GM12878 (cell line): ENCODE results near the gene AP3B1. TPM values are rescaled to one million over a fixed set of nuclear protein-coding genes. Genes with fewer than 3 reads are reported as not detected.

Experiments used
- ATAC-seq: fragments of 200-7000 bp; cut with Tn5 transposase; 3 replicates; pipeline ENCODE4 v1.9.1; 2020; ENCODE audit warnings: mild to moderate bottlenecking, moderate library complexity
- BruUV-seq: library from RNA; stranded (reverse); fragments of 400-500 nt; replicated peaks from 2 replicates; lab custom pipeline; 2021; lab: Mats Ljungman, UMichigan
- CTCF ChIA-PET: fragments of 300-600 bp; sonication (Branson Sonifier 250); formaldehyde crosslinking; extraction: SDS; loops from one replicate; lab custom pipeline; 2021; ENCODE audit warnings: inconsistent platforms; lab: Yijun Ruan, JAX
- POLR2A ChIA-PET: fragments of 350-600 bp; formaldehyde crosslinking; extraction: SDS; loops from one replicate; lab custom pipeline; 2021; ENCODE audit warnings: inconsistent platforms; lab: Charles Lee
- RAD21 ChIA-PET: fragments of 300-600 bp; sonication (Branson Sonifier 250); formaldehyde crosslinking; loops from one replicate; lab custom pipeline; 2023; ENCODE audit warnings: antibody characterized with exemption; ENCODE audit not compliant: unreplicated experiment; lab: Charles Lee
- SMC1A ChIA-PET: fragments of 300-600 bp; sonication (Branson Sonifier 250); formaldehyde crosslinking; loops from one replicate; lab custom pipeline; 2023; ENCODE audit not compliant: unreplicated experiment, uncharacterized antibody; lab: Charles Lee
- DNase-seq: peaks from one replicate; pipeline ENCODE4 v3.0.0-alpha.2; 2011; ENCODE audit warnings: low read depth, low spot score
- FAIRE-seq: peaks from 3 replicates; lab custom pipeline; 2011; peaks lifted over from hg19 to GRCh38; lab: Jason Lieb, UNC
- H2AFZ ChIP-seq: 2 replicates; pipeline ENCODE4 v1.6.0; 2011; ENCODE audit warnings: low read depth, low read length, control low read depth; ENCODE audit not compliant: control insufficient read depth
- H3K27ac ChIP-seq: 2 replicates; pipeline ENCODE4 v1.5.1; 2011; ENCODE audit warnings: control low read depth; ENCODE audit not compliant: control insufficient read depth, insufficient read depth
- H3K27me3 ChIP-seq, 2 experiments: replicated peaks in 1 of 2; 2 replicates each; pipeline versions ENCODE4 v1.6.0 to v1.6.1; 2011; ENCODE audit warnings: low read length in 1 of 2; ENCODE audit not compliant: control insufficient read depth in 2 of 2, insufficient read depth in 2 of 2
- H3K36me3 ChIP-seq, 2 experiments: 2 replicates each; pipeline ENCODE4 v1.5.1; 2011; ENCODE audit warnings: low read length in 1 of 2; ENCODE audit not compliant: control insufficient read depth in 2 of 2, insufficient read depth in 2 of 2
- H3K4me1 ChIP-seq: 2 replicates; pipeline ENCODE4 v1.6.1; 2011; ENCODE audit warnings: mild to moderate bottlenecking, low read length, moderate library complexity, mixed read lengths; ENCODE audit not compliant: control insufficient read depth, insufficient read depth
- H3K4me2 ChIP-seq: 2 replicates; pipeline ENCODE4 v1.6.0; 2011; ENCODE audit warnings: control low read depth; ENCODE audit not compliant: control insufficient read depth, insufficient read depth
- H3K4me3 ChIP-seq: fragments of 200-600 bp; sonication (generic); 2 replicates; pipeline ENCODE4 v1.5.1; 2016
- H3K79me2 ChIP-seq: 2 replicates; pipeline ENCODE4 v1.6.0; 2011; ENCODE audit warnings: low read length; ENCODE audit not compliant: control insufficient read depth, insufficient read depth
- H3K9ac ChIP-seq: 2 replicates; pipeline ENCODE4 v1.8.0; 2011; ENCODE audit warnings: low read length, control low read depth, mixed read lengths; ENCODE audit not compliant: control insufficient read depth, insufficient read depth
- H3K9me3 ChIP-seq: replicated peaks from 3 replicates; pipeline ENCODE4 v1.5.1; 2011; ENCODE audit warnings: mild to moderate bottlenecking, low read length; ENCODE audit not compliant: control insufficient read depth, insufficient read depth
- H4K20me1 ChIP-seq: 2 replicates; pipeline ENCODE4 v1.6.0; 2011; ENCODE audit not compliant: control insufficient read depth, insufficient read depth
- BACH1 ChIP-seq: fragments of 450-650 bp; IDR thresholded peaks from 2 replicates; pipeline ENCODE4 v1.6.1; 2017; ENCODE audit warnings: mild to moderate bottlenecking, borderline replicate concordance
- BCL11A ChIP-seq: IDR thresholded peaks from 2 replicates; pipeline ENCODE4 v1.6.1; 2011; ENCODE audit warnings: low read depth, low read length
- BHLHE40 ChIP-seq, 2 experiments: fragments of 450-650 bp in 1 of 2; IDR thresholded peaks; 2 replicates each; pipeline ENCODE4 v1.6.1; 2011 to 2017; ENCODE audit warnings: low read depth in 2 of 2, borderline replicate concordance in 1 of 2, improper control_type of control experiment in 1 of 2, low read length in 1 of 2, mild to moderate bottlenecking in 1 of 2
- CBX5 ChIP-seq: sonication (generic); IDR thresholded peaks from 2 replicates; pipeline ENCODE4 v1.6.1; 2016; ENCODE audit warnings: low read depth, moderate library complexity, mild to moderate bottlenecking, inconsistent platforms
- CHD2 ChIP-seq: IDR thresholded peaks from 2 replicates; pipeline ENCODE4 v1.6.1; 2011; ENCODE audit warnings: low read depth, low read length, improper control_type of control experiment, borderline replicate concordance
- HCFC1 ChIP-seq: fragments of 150-350 bp; IDR thresholded peaks from 2 replicates; pipeline ENCODE4 v1.6.1; 2014; ENCODE audit warnings: low read length
- LARP7 ChIP-seq: fragments of 450-650 bp; IDR thresholded peaks from 2 replicates; pipeline ENCODE4 v1.6.1; 2017; ENCODE audit warnings: mild to moderate bottlenecking
- MXI1 ChIP-seq: fragments of 150-350 bp; IDR thresholded peaks from 2 replicates; pipeline ENCODE4 v1.6.1; 2011; ENCODE audit warnings: low read depth, mild to moderate bottlenecking, inconsistent platforms, low read length, improper control_type of control experiment
- NBN ChIP-seq: fragments of 450-650 bp; IDR thresholded peaks from 2 replicates; pipeline ENCODE4 v1.6.1; 2016
- NFXL1 ChIP-seq: fragments of 450-650 bp; IDR thresholded peaks from 2 replicates; pipeline ENCODE4 v1.6.1; 2017; ENCODE audit warnings: antibody characterized with exemption, mild to moderate bottlenecking, borderline replicate concordance
- SIN3A ChIP-seq: IDR thresholded peaks from 2 replicates; pipeline ENCODE4 v1.6.1; 2012; ENCODE audit warnings: low read depth, low read length, improper control_type of control experiment
- SMARCA5 ChIP-seq: fragments of 450-650 bp; IDR thresholded peaks from 2 replicates; pipeline ENCODE4 v1.6.1; 2017; ENCODE audit warnings: mild to moderate bottlenecking
- ZBED1 ChIP-seq: IDR thresholded peaks from 2 replicates; pipeline ENCODE4 v1.6.1; 2016; ENCODE audit warnings: borderline replicate concordance
- ZNF384 ChIP-seq: IDR thresholded peaks from 2 replicates; pipeline ENCODE4 v1.6.1; 2012; ENCODE audit warnings: low read depth, mild to moderate bottlenecking, low read length, improper control_type of control experiment, borderline replicate concordance
- ZSCAN29 ChIP-seq: fragments of 450-650 bp; IDR thresholded peaks from 2 replicates; pipeline ENCODE4 v1.6.1; 2017; ENCODE audit warnings: mild to moderate bottlenecking, moderate library complexity
- WGBS: methylation state at CpG from one replicate; pipeline ENCODE4 v1.1.6; 2016; ENCODE audit warnings: low lambda C conversion rate; ENCODE audit not compliant: insufficient replicate concordance, insufficient coverage; ENCODE audit errors: missing lambda C conversion rate; 5-methylcytosine and 5-hydroxymethylcytosine counted together
- in situ Hi-C: fragments of 300-500 bp; cut with MboI; formaldehyde crosslinking; loops from 9 replicates; pipeline ENCODE4 v1.14.3; 2018; ENCODE audit warnings: mixed read lengths
- intact Hi-C: fragments of 100-400 bp; cut with micrococcal nuclease; formaldehyde crosslinking; loops from one replicate; pipeline ENCODE4 v1.14.2; 2022; ENCODE audit not compliant: unreplicated experiment
- polyA plus RNA-seq, 11 experiments: library from polyadenylated mRNA; depleted of rRNA in 4 of 11; unstranded in 6 of 11; stranded (reverse) in 5 of 11; fragments of >200 nt; fragmentation: Nextera tagmentation in 4 of 11; fragmentation: Illumina TruSeq in 1 of 11; extraction: Ambion mirVana in 4 of 11; extraction: Trizol in 1 of 11; gene quantifications; 1 replicate in 1 of 11; 2 replicates in 10 of 11; pipeline versions ENCODE4 v1.2.1 to v1.2.3, GENCODE V29; 2011 to 2016; ENCODE audit warnings: inconsistent platforms in 2 of 11, missing spikeins in 2 of 11, low read depth in 1 of 11
- total RNA-seq, 4 experiments: library from RNA; depleted of rRNA in 3 of 4; stranded (reverse); fragments of >200 nt in 3 of 4; fragmentation: Illumina TruSeq in 1 of 4; extraction: Trizol in 1 of 4; gene quantifications; 2 replicates each; pipeline versions ENCODE4 v1.2.1 to v1.2.3, GENCODE V29; 2013 to 2021
- TF ChIP-seq, protein P1 (sequence below): fragments of 450-650 bp; formaldehyde crosslinking; IDR thresholded peaks from 2 replicates; pipeline ENCODE4 v1.4.0; 2022; ENCODE audit warnings: mild to moderate bottlenecking, moderate library complexity
- TF ChIP-seq, protein P2 (sequence below): IDR thresholded peaks from 2 replicates; pipeline ENCODE4 v1.6.1; 2011; ENCODE audit warnings: mild to moderate bottlenecking, low read depth, low read length, moderate library complexity; ENCODE audit not compliant: insufficient replicate concordance
- TF ChIP-seq, protein P3 (sequence below): fragments of 450-650 bp; IDR thresholded peaks from 2 replicates; pipeline ENCODE4 v1.6.1; 2016; ENCODE audit warnings: mild to moderate bottlenecking, moderate library complexity, borderline replicate concordance

Gene AP3B1
- total and polyA plus RNA-seq, 10 of the 15 experiments (the other 5 are each of a cell fraction or from before 2014, with no cell fraction given) = 30.9 to 70.8 (median 46.0) TPM

DNA sequence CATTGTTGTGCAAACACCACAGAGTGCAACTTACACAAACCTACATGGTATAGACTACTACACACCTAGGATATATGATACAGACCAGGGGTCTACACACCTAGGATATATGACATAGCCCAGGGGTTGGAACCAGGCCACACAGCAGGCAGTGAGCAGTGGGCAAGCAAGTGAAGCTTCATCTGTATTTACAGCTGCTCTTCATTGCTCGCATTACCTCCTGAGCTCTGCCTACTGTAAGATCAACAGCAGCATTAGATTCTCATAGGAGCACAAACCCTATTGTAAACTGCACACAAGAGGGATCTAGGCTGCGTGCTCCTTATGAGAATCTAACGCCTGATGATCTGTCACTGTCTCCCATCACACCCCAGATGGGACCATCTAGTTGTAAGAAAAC, 56.6 kb downstream of the AP3B1 start:
- Histone ChIP-seq H3K79me2 (no peaks in the 10 kb centered on the region), H3K9ac (no peak overlapping the region), H3K4me3 (no peak overlapping the region), H3K27ac (no peak overlapping the region), H4K20me1 (no peaks in the 10 kb centered on the region), H2AFZ (no peak overlapping the region), H3K36me3 (no peaks in the 10 kb centered on the region; a peak in 2 of 4 replicates), H3K4me1 (no peaks in the 10 kb centered on the region), H3K4me2 (no peak overlapping the region), H3K27me3 (no peaks in the 10 kb centered on the region), H3K9me3 (no peaks in the 10 kb centered on the region)
- CTCF ChIA-PET = interaction anchor here (0.6 kb wide), 1 partner anchor 29 kb away, joined by 3 read pairs; no protein-coding TSS in a partner anchor
- DNase-seq = no peak
- ATAC-seq = no peak
- intact Hi-C loops = no loop called here
- SMC1A ChIA-PET = no interaction called here
- BruUV-seq = no TSS peak
- POLR2A ChIA-PET = no interaction called here
- no peak for FAIRE-seq
- in situ Hi-C loops = no loop called here
- WGBS = 81% methylated on average over 3 of the region's 3 CpGs
- RAD21 ChIA-PET = no interaction called here
- TF ChIP-seq ZBED1 (no peak), ZSCAN29 (no peak), ZNF384 (no peak), NBN (no peak), CBX5 (no peak), SIN3A (no peak), BHLHE40 (IDR thresholded peaks at IDR 0.05; ENCODE audit: borderline replicate concordance in 1 of 2, low read depth in 2 of 2, low read length in 1 of 2) (no peak), MXI1 (no peak), LARP7 (no peak), HCFC1 (no peak), BCL11A (no peak), CHD2 (no peak), SMARCA5 (no peak), NFXL1 (no peak), BACH1 (no peak)
- TF ChIP-seq, protein P1, sequence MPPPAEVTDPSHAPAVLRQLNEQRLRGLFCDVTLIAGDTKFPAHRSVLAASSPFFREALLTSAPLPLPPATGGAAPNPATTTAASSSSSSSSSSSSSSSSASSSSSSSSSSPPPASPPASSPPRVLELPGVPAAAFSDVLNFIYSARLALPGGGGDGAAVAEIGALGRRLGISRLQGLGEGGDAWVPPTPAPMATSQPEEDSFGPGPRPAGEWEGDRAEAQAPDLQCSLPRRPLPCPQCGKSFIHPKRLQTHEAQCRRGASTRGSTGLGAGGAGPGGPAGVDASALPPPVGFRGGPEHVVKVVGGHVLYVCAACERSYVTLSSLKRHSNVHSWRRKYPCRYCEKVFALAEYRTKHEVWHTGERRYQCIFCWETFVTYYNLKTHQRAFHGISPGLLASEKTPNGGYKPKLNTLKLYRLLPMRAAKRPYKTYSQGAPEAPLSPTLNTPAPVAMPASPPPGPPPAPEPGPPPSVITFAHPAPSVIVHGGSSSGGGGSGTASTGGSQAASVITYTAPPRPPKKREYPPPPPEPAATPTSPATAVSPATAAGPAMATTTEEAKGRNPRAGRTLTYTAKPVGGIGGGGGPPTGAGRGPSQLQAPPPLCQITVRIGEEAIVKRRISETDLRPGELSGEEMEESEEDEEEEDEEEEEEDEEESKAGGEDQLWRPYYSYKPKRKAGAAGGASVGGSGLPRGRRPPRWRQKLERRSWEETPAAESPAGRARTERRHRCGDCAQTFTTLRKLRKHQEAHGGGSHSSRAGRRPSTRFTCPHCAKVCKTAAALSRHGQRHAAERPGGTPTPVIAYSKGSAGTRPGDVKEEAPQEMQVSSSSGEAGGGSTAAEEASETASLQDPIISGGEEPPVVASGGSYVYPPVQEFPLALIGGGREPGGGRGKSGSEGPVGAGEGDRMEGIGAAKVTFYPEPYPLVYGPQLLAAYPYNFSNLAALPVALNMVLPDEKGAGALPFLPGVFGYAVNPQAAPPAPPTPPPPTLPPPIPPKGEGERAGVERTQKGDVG (CRISPR knock-in tag) = no peak
- TF ChIP-seq, protein P2, sequence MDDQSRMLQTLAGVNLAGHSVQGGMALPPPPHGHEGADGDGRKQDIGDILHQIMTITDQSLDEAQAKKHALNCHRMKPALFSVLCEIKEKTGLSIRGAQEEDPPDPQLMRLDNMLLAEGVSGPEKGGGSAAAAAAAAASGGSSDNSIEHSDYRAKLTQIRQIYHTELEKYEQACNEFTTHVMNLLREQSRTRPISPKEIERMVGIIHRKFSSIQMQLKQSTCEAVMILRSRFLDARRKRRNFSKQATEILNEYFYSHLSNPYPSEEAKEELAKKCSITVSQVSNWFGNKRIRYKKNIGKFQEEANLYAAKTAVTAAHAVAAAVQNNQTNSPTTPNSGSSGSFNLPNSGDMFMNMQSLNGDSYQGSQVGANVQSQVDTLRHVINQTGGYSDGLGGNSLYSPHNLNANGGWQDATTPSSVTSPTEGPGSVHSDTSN = no peak
- TF ChIP-seq, protein P3, sequence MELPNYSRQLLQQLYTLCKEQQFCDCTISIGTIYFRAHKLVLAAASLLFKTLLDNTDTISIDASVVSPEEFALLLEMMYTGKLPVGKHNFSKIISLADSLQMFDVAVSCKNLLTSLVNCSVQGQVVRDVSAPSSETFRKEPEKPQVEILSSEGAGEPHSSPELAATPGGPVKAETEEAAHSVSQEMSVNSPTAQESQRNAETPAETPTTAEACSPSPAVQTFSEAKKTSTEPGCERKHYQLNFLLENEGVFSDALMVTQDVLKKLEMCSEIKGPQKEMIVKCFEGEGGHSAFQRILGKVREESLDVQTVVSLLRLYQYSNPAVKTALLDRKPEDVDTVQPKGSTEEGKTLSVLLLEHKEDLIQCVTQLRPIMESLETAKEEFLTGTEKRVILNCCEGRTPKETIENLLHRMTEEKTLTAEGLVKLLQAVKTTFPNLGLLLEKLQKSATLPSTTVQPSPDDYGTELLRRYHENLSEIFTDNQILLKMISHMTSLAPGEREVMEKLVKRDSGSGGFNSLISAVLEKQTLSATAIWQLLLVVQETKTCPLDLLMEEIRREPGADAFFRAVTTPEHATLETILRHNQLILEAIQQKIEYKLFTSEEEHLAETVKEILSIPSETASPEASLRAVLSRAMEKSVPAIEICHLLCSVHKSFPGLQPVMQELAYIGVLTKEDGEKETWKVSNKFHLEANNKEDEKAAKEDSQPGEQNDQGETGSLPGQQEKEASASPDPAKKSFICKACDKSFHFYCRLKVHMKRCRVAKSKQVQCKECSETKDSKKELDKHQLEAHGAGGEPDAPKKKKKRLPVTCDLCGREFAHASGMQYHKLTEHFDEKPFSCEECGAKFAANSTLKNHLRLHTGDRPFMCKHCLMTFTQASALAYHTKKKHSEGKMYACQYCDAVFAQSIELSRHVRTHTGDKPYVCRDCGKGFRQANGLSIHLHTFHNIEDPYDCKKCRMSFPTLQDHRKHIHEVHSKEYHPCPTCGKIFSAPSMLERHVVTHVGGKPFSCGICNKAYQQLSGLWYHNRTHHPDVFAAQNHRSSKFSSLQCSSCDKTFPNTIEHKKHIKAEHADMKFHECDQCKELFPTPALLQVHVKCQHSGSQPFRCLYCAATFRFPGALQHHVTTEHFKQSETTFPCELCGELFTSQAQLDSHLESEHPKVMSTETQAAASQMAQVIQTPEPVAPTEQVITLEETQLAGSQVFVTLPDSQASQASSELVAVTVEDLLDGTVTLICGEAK = no peak
